WTC11 (cell line): ENCODE measurements around the gene RTKN. TPM values are rescaled to one million over a fixed set of nuclear protein-coding genes. Genes with fewer than 3 reads are reported as not detected.

Experiments
- ATAC-seq: fragments of 200-7000 bp; cut with Tn5 transposase; 2 replicates; pipeline ENCODE4 v1.10.0; 2021; ENCODE audit warnings: mild to moderate bottlenecking, moderate library complexity
- CTCF ChIA-PET: fragments of 300-600 bp; sonication (Branson Sonifier 250); formaldehyde crosslinking; loops from one replicate; lab custom pipeline; 2021; ENCODE audit warnings: antibody characterized with exemption; lab: Charles Lee
- POLR2A ChIA-PET: fragments of 350-600 bp; sonication (Branson Sonifier 250); formaldehyde crosslinking; loops from one replicate; lab custom pipeline; 2021; ENCODE audit warnings: antibody characterized with exemption; lab: Charles Lee
- DNase-seq: peaks from one replicate; pipeline ENCODE4 v3.0.0; 2021; ENCODE audit warnings: low spot score
- H3K27ac Mint-ChIP-seq: 2 replicates; pipeline ENCODE4 v1.8.0; 2021; ENCODE audit warnings: mixed read lengths
- H3K27me3 Mint-ChIP-seq: 2 replicates; pipeline ENCODE4 v1.8.0; 2021; ENCODE audit warnings: low read depth, mild to moderate bottlenecking, moderate library complexity, mixed read lengths
- H3K36me3 Mint-ChIP-seq: 2 replicates; pipeline ENCODE4 v1.8.0; 2021; ENCODE audit warnings: mixed read lengths
- H3K4me1 Mint-ChIP-seq: 2 replicates; pipeline ENCODE4 v1.8.0; 2022; ENCODE audit warnings: mixed read lengths
- H3K4me3 Mint-ChIP-seq: 2 replicates; pipeline ENCODE4 v1.8.0; 2021; ENCODE audit warnings: mild to moderate bottlenecking, moderate library complexity, mixed read lengths
- H3K9me3 Mint-ChIP-seq: 2 replicates; pipeline ENCODE4 v1.8.0; 2021; ENCODE audit warnings: mixed read lengths
- ATF1 ChIP-seq: sonication (generic); formaldehyde crosslinking; IDR thresholded peaks from 2 replicates; pipeline ENCODE4 v1.8.1; 2023; ENCODE audit warnings: mild to moderate bottlenecking, moderate library complexity, missing genetic modification reagents
- ATF3 ChIP-seq: sonication (generic); formaldehyde crosslinking; conservative IDR thresholded peaks from 2 replicates; pipeline ENCODE4 v1.8.1; 2022; ENCODE audit warnings: mild to moderate bottlenecking, missing genetic modification reagents
- CTCF ChIP-seq: fragments of 200-600 bp; IDR thresholded peaks from 2 replicates; pipeline ENCODE4 v1.8.0; 2022; ENCODE audit warnings: antibody characterized with exemption
- ELF4 ChIP-seq: sonication (generic); formaldehyde crosslinking; IDR thresholded peaks from 2 replicates; pipeline ENCODE4 v1.8.1; 2022; ENCODE audit warnings: low read depth, mild to moderate bottlenecking, moderate library complexity, missing genetic modification reagents
- ETV6 ChIP-seq: sonication (generic); formaldehyde crosslinking; IDR thresholded peaks from 2 replicates; pipeline ENCODE4 v1.8.1; 2022; ENCODE audit warnings: mild to moderate bottlenecking, missing genetic modification reagents
- FOXP4 ChIP-seq: sonication (generic); formaldehyde crosslinking; IDR thresholded peaks from 2 replicates; pipeline ENCODE4 v1.8.0; 2022; ENCODE audit warnings: mild to moderate bottlenecking, missing genetic modification reagents
- GTF2I ChIP-seq: fragments of 250-450 bp; sonication (Bioruptor Pico); conservative IDR thresholded peaks from 2 replicates; pipeline ENCODE4 v1.4.0; 2021; ENCODE audit warnings: mild to moderate bottlenecking
- HMGXB4 ChIP-seq: sonication (generic); formaldehyde crosslinking; IDR thresholded peaks from 2 replicates; pipeline ENCODE4 v1.8.1; 2023; ENCODE audit warnings: mild to moderate bottlenecking, moderate library complexity, missing genetic modification reagents
- IRF1 ChIP-seq: sonication (generic); formaldehyde crosslinking; IDR thresholded peaks from 2 replicates; pipeline ENCODE4 v1.8.0; 2023; ENCODE audit warnings: missing genetic modification reagents
- KAT7 ChIP-seq: sonication (generic); formaldehyde crosslinking; IDR thresholded peaks from 2 replicates; pipeline ENCODE4 v1.8.1; 2023; ENCODE audit warnings: missing genetic modification reagents, mild to moderate bottlenecking, borderline replicate concordance
- MYBL2 ChIP-seq: sonication (generic); formaldehyde crosslinking; IDR thresholded peaks from 2 replicates; pipeline ENCODE4 v1.8.1; 2023; ENCODE audit warnings: mild to moderate bottlenecking, moderate library complexity, missing genetic modification reagents
- NFE2L1 ChIP-seq: sonication (generic); formaldehyde crosslinking; IDR thresholded peaks from 2 replicates; pipeline ENCODE4 v1.8.1; 2023; ENCODE audit warnings: missing genetic modification reagents
- NR2C2 ChIP-seq: sonication (generic); formaldehyde crosslinking; IDR thresholded peaks from 2 replicates; pipeline ENCODE4 v1.8.0; 2022; ENCODE audit warnings: mild to moderate bottlenecking, missing genetic modification reagents
- PREB ChIP-seq: sonication (generic); formaldehyde crosslinking; IDR thresholded peaks from 2 replicates; pipeline ENCODE4 v1.8.1; 2022; ENCODE audit warnings: mild to moderate bottlenecking, missing genetic modification reagents, moderate library complexity, borderline replicate concordance
- SMAD3 ChIP-seq: sonication (generic); formaldehyde crosslinking; IDR thresholded peaks from 2 replicates; pipeline ENCODE4 v1.8.0; 2022; ENCODE audit warnings: missing genetic modification reagents, mild to moderate bottlenecking, borderline replicate concordance
- SMAD4 ChIP-seq: sonication (generic); formaldehyde crosslinking; IDR thresholded peaks from 2 replicates; pipeline ENCODE4 v1.8.0; 2022; ENCODE audit warnings: mild to moderate bottlenecking, missing genetic modification reagents
- STAT6 ChIP-seq: sonication (generic); formaldehyde crosslinking; conservative IDR thresholded peaks from 2 replicates; pipeline ENCODE4 v1.8.1; 2023; ENCODE audit warnings: mild to moderate bottlenecking, low read depth, missing genetic modification reagents, moderate library complexity
- ZBTB21 ChIP-seq: sonication (generic); formaldehyde crosslinking; IDR thresholded peaks from 2 replicates; pipeline ENCODE4 v1.8.1; 2023; ENCODE audit warnings: mild to moderate bottlenecking, missing genetic modification reagents, borderline replicate concordance
- ZNF138 ChIP-seq: sonication (generic); formaldehyde crosslinking; conservative IDR thresholded peaks from 2 replicates; pipeline ENCODE4 v1.8.1; 2022; ENCODE audit warnings: mild to moderate bottlenecking, moderate library complexity, missing genetic modification reagents
- ZNF263 ChIP-seq: sonication (generic); formaldehyde crosslinking; IDR thresholded peaks from 2 replicates; pipeline ENCODE4 v1.8.1; 2022; ENCODE audit warnings: low read depth, mild to moderate bottlenecking, moderate library complexity, missing genetic modification reagents
- ZNF396 ChIP-seq: fragments of 250-450 bp; sonication (Bioruptor Pico); IDR thresholded peaks from 2 replicates; pipeline ENCODE4 v1.8.0; 2021; ENCODE audit warnings: mild to moderate bottlenecking, moderate library complexity, borderline replicate concordance
- ZNF425 ChIP-seq: fragments of 250-450 bp; sonication (Bioruptor Pico); conservative IDR thresholded peaks from 2 replicates; pipeline ENCODE4 v1.9.0; 2021; ENCODE audit warnings: mild to moderate bottlenecking
- total RNA-seq: library from RNA; stranded (reverse); gene quantifications from 3 replicates; pipeline ENCODE4 v1.2.3, GENCODE V29; 2021

Gene RTKN
- total RNA-seq, 1 experiment from 2014 or later: 80.1 TPM

- no peak for TF ChIP-seq NFE2L1 (CRISPR knock-in tag)
- no peak for TF ChIP-seq IRF1 (CRISPR knock-in tag)
- no peak for TF ChIP-seq HMGXB4 (CRISPR knock-in tag)
- no peak for TF ChIP-seq ZNF396
- TF ChIP-seq PREB (CRISPR knock-in tag): no peak
- TF ChIP-seq ELF4 (CRISPR knock-in tag): no peak
- no peak for TF ChIP-seq ZNF425 (CRISPR knock-in tag)
- TF ChIP-seq ZNF263 (CRISPR knock-in tag): no peak
- no peak for TF ChIP-seq SMAD3 (CRISPR knock-in tag)
- TF ChIP-seq STAT6 (CRISPR knock-in tag): no peak
- TF ChIP-seq FOXP4 (CRISPR knock-in tag): no peak
- Mint-ChIP-seq H3K4me3 (no peak overlapping the region), H3K9me3 (no peaks in the 10 kb centered on the region), H3K27ac (no peak overlapping the region), H3K27me3 (peaks cover 5% of the 10 kb centered on the region), H3K4me1 (no peaks in the 10 kb centered on the region), H3K36me3 (peaks cover 64% of the 10 kb centered on the region)
- ATAC-seq: no peak
- no peak for DNase-seq
- CTCF ChIA-PET: no interaction called here
- POLR2A ChIA-PET: no interaction called here
Observed at GRCh38 chr2:74428675-74429074, 13.1 kb downstream of the RTKN start.

GRCh38 chr2:74427551-74427950 lies 14.2 kb downstream of the RTKN start:
- H3K27me3 Mint-ChIP-seq: peaks cover 16% of the 10 kb centered on the region
- CTCF ChIA-PET: no interaction called here
- H3K27ac Mint-ChIP-seq: peak overlapping the region; percentile 24; the same call in 1 of the 2 replicates
- peaks cover 66% of the 10 kb centered on the region for H3K36me3 Mint-ChIP-seq
- no peak for ATAC-seq
- POLR2A ChIA-PET: no interaction called here
- H3K4me1 Mint-ChIP-seq: peaks cover 6% of the 10 kb centered on the region
- no peaks in the 10 kb centered on the region for H3K9me3 Mint-ChIP-seq
- DNase-seq: no peak
- H3K4me3 Mint-ChIP-seq: no peak overlapping the region
- no peak for TF ChIP-seq CTCF
- TF ChIP-seq ETV6: no peak
- no peak for TF ChIP-seq ZBTB21
- TF ChIP-seq ATF1 (CRISPR knock-in tag): no peak
- no peak for TF ChIP-seq SMAD4 (CRISPR knock-in tag)
- no peak for TF ChIP-seq KAT7
- no peak for TF ChIP-seq PREB (CRISPR knock-in tag)
- TF ChIP-seq NR2C2 (CRISPR knock-in tag): no peak
- TF ChIP-seq ZNF138: no peak
- TF ChIP-seq ATF3 (CRISPR knock-in tag): no peak
- TF ChIP-seq GTF2I (CRISPR knock-in tag): no peak
- no peak for TF ChIP-seq MYBL2
